ENCODE results near the gene HSPA12B. TPM values are rescaled to one million over a fixed set of nuclear protein-coding genes. Genes with fewer than 3 reads are reported as not detected.

HSPA12B gene
- total RNA-seq, 1 experiment from 2014 or later: 0.21 TPM

- Histone ChIP-seq H3K27me3 (ENCODE audit: control insufficient read depth, insufficient read depth, low read length) (no peaks in the 10 kb centered on the region), H3K4me3 (ENCODE audit: low read depth in 2 of 2, low read length in 2 of 2) (no peak overlapping the region), H3K36me3 (ENCODE audit: control insufficient read depth, insufficient read depth, low read length) (no peaks in the 10 kb centered on the region), H3K4me1 (ENCODE audit: control insufficient read depth, insufficient read depth, low read length) (peaks cover 4% of the 10 kb centered on the region; the same call in 1 of the 2 replicates), H3K27ac (ENCODE audit: low read length) (no peak overlapping the region; the same call in 1 of the 2 replicates), H3K9me3 (ENCODE audit: control insufficient read depth, insufficient read depth, low read depth, low read length) (no peaks in the 10 kb centered on the region)
- no peak for ATAC-seq
- ChIA-PET CTCF (interaction anchor here (0.7 to 2.0 kb wide), 3 partner anchors 35 to 146 kb away, joined by 3 to 12 read pairs (median 3); no protein-coding TSS in a partner anchor), POLR2A (no interaction called here)
- intact Hi-C loops (cut with micrococcal nuclease; ENCODE audit: unreplicated experiment): loop anchor here (1.0 kb wide), 1 partner anchor 35 kb away; no protein-coding TSS in a partner anchor
- no peak for DNase-seq (ENCODE audit: low read depth, low spot score)
- TF ChIP-seq TCF7L2 (IDR thresholded peaks at IDR 0.05; ENCODE audit: low read depth, low read length): no peak
- TF ChIP-seq SIN3A (IDR thresholded peaks at IDR 0.05; ENCODE audit: borderline replicate concordance, insufficient read depth, low read depth, low read length): no peak
- no peak for TF ChIP-seq CTCF (IDR thresholded peaks at IDR 0.05)
- TF ChIP-seq POLR2AphosphoS5 (IDR thresholded peaks at IDR 0.05; ENCODE audit: low read depth, low read length): no peak
- no peak; a peak in 1 of 4 replicates for TF ChIP-seq REST (IDR thresholded peaks at IDR 0.05; ENCODE audit: insufficient read depth in 1 of 2, low read depth in 2 of 2, low read length in 1 of 2)
- in situ Hi-C loops (cut with HindIII; ENCODE audit: low pct_unique_long_range_greater_than_20kb, low sequenced_read_pairs): no loop called here
- no TSS peak for BruUV-seq (replicated peaks)
Observed at GRCh38 chr20:3711484-3711941, 21.0 kb upstream of the HSPA12B start.

- POLR2A ChIA-PET: no interaction called here
- BruUV-seq (replicated peaks): no TSS peak
- in situ Hi-C loops (cut with HindIII; ENCODE audit: low pct_unique_long_range_greater_than_20kb, low sequenced_read_pairs): no loop called here
- Histone ChIP-seq H3K27me3 (ENCODE audit: control insufficient read depth, insufficient read depth, low read length) (no peaks in the 10 kb centered on the region), H3K4me3 (ENCODE audit: low read depth in 2 of 2, low read length in 2 of 2) (no peak within 1 kb of the TSS), H3K36me3 (ENCODE audit: control insufficient read depth, insufficient read depth, low read length) (no peaks in the 10 kb centered on the region), H3K9me3 (ENCODE audit: control insufficient read depth, insufficient read depth, low read depth, low read length) (no peaks in the 10 kb centered on the region), H3K4me1 (ENCODE audit: control insufficient read depth, insufficient read depth, low read length) (no peaks in the 10 kb centered on the region), H3K27ac (ENCODE audit: low read length) (no peak within 1 kb of the TSS)
- intact Hi-C loops (cut with micrococcal nuclease; ENCODE audit: unreplicated experiment): no loop called here
- no peak for DNase-seq (ENCODE audit: low read depth, low spot score)
- no peak for ATAC-seq
- CTCF ChIA-PET: interaction anchor here (0.8 to 1.1 kb wide), 2 partner anchors 17 to 36 kb away, joined by 3 to 11 read pairs; no protein-coding TSS in a partner anchor
- TF ChIP-seq TCF7L2 (IDR thresholded peaks at IDR 0.05; ENCODE audit: low read depth, low read length): no peak
Observed at GRCh38 chr20:3712279-3712873, 20.1 kb upstream of the HSPA12B start, which contains the start of gene SIGLEC1. SIGLEC1 (minus strand) TSS chr20:3712600; CDS start chr20:3707128, 5,472 bp downstream.

- in situ Hi-C loops (cut with HindIII; ENCODE audit: low pct_unique_long_range_greater_than_20kb, low sequenced_read_pairs) (no loop called here), intact Hi-C loops (cut with micrococcal nuclease; ENCODE audit: unreplicated experiment) (no loop called here)
- ChIA-PET POLR2A (no interaction called here), CTCF (no interaction called here)
- no peaks in the 10 kb centered on the region for H3K9me3 ChIP-seq (ENCODE audit: control insufficient read depth, insufficient read depth, low read depth, low read length)
- H3K4me1 ChIP-seq (ENCODE audit: control insufficient read depth, insufficient read depth, low read length): no peaks in the 10 kb centered on the region
- no peak for DNase-seq (ENCODE audit: low read depth, low spot score)
- no peak for ATAC-seq
- H3K27ac ChIP-seq (ENCODE audit: low read length): no peak overlapping the region
- BruUV-seq (replicated peaks): no TSS peak
- no peak overlapping the region for H3K4me3 ChIP-seq (ENCODE audit: low read depth in 2 of 2, low read length in 2 of 2)
- H3K36me3 ChIP-seq (ENCODE audit: control insufficient read depth, insufficient read depth, low read length): no peaks in the 10 kb centered on the region
- TF ChIP-seq POLR2AphosphoS5 (IDR thresholded peaks at IDR 0.05; ENCODE audit: low read depth, low read length) (no peak), SIN3A (IDR thresholded peaks at IDR 0.05; ENCODE audit: borderline replicate concordance, insufficient read depth, low read depth, low read length) (no peak), CTCF (IDR thresholded peaks at IDR 0.05) (no peak), REST (IDR thresholded peaks at IDR 0.05; ENCODE audit: insufficient read depth in 1 of 2, low read depth in 2 of 2, low read length in 1 of 2) (no peak), TCF7L2 (IDR thresholded peaks at IDR 0.05; ENCODE audit: low read depth, low read length) (no peak)
- H3K27me3 ChIP-seq (ENCODE audit: control insufficient read depth, insufficient read depth, low read length): no peaks in the 10 kb centered on the region
Observed at GRCh38 chr20:3714092-3714491, 18.4 kb upstream of the HSPA12B start.
